ENCODE results near the gene RREB1.

DNA sequence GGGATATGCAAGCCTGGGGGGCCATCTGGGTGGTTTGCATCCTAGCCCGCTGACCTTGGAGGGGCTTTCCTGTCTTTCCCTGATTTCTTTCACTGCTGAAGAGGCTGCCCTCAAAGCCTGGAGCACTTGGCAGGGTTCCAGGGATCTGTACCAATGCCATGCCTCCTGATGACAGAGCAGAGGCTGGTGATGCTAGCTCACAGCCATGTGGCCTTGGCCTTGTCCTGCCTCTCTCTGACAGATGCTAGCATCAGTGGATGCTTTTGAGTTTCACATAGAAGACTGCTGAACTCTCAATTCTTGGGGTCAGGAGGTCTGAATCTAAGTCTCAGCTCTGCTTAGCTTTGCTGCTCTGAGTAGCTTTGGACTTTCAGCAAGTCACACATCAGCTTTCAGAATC is 21.9 kb upstream of the RREB1 start:
- TF ChIP-seq, protein P1, sequence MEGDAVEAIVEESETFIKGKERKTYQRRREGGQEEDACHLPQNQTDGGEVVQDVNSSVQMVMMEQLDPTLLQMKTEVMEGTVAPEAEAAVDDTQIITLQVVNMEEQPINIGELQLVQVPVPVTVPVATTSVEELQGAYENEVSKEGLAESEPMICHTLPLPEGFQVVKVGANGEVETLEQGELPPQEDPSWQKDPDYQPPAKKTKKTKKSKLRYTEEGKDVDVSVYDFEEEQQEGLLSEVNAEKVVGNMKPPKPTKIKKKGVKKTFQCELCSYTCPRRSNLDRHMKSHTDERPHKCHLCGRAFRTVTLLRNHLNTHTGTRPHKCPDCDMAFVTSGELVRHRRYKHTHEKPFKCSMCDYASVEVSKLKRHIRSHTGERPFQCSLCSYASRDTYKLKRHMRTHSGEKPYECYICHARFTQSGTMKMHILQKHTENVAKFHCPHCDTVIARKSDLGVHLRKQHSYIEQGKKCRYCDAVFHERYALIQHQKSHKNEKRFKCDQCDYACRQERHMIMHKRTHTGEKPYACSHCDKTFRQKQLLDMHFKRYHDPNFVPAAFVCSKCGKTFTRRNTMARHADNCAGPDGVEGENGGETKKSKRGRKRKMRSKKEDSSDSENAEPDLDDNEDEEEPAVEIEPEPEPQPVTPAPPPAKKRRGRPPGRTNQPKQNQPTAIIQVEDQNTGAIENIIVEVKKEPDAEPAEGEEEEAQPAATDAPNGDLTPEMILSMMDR (IDR thresholded peaks at IDR 0.05), result no peak
- no peak for TF ChIP-seq POLR2AphosphoS5 (IDR thresholded peaks at IDR 0.05; ENCODE audit: insufficient read depth in 1 of 2, low read depth in 1 of 2)
- no peak for TF ChIP-seq POLR2A (IDR thresholded peaks at IDR 0.05)

Measured in vagina (tissue), 2 donors.